Measurements from ENCODE around the gene GPS2. TPM values are rescaled to one million over a fixed set of nuclear protein-coding genes. Genes with fewer than 3 reads are reported as not detected.

The GPS2 gene
- total and polyA plus RNA-seq, 2 experiments from 2014 or later: 83.4 to 122 TPM

DNA sequence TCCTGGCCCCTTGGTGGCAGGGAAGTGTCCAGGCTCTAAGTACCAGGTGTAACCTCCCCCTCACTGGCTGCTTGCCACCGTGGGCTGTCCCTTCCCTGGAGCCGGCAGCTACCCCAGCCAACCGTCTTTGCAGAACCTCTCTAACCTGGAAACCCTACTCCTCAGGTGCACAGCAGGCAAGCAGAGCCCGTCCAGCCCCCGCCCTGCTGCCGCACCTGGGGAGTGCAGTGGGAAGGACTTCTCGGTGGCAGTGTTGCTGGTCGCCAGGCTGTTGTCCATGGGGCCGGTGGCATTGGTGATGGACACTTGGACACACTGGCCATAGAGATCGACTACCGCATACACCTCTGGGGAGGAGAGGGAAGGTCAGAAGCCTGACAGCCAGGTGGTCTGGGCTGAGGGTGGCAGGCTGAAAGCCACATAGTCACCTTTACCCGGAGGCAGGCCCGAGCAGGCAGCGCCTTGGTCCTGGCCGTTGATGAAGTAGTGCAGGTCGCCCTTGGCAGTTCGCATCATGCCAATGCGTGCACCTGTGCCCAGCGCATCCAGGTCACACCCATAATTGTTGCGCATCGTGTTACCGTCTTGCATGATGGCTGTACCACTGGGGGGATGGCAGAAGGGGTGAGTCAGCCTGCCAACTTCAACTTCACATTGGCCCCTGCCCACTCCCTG lies 7.5 kb upstream of the GPS2 start (continued):
- TF ChIP-seq, protein P1, sequence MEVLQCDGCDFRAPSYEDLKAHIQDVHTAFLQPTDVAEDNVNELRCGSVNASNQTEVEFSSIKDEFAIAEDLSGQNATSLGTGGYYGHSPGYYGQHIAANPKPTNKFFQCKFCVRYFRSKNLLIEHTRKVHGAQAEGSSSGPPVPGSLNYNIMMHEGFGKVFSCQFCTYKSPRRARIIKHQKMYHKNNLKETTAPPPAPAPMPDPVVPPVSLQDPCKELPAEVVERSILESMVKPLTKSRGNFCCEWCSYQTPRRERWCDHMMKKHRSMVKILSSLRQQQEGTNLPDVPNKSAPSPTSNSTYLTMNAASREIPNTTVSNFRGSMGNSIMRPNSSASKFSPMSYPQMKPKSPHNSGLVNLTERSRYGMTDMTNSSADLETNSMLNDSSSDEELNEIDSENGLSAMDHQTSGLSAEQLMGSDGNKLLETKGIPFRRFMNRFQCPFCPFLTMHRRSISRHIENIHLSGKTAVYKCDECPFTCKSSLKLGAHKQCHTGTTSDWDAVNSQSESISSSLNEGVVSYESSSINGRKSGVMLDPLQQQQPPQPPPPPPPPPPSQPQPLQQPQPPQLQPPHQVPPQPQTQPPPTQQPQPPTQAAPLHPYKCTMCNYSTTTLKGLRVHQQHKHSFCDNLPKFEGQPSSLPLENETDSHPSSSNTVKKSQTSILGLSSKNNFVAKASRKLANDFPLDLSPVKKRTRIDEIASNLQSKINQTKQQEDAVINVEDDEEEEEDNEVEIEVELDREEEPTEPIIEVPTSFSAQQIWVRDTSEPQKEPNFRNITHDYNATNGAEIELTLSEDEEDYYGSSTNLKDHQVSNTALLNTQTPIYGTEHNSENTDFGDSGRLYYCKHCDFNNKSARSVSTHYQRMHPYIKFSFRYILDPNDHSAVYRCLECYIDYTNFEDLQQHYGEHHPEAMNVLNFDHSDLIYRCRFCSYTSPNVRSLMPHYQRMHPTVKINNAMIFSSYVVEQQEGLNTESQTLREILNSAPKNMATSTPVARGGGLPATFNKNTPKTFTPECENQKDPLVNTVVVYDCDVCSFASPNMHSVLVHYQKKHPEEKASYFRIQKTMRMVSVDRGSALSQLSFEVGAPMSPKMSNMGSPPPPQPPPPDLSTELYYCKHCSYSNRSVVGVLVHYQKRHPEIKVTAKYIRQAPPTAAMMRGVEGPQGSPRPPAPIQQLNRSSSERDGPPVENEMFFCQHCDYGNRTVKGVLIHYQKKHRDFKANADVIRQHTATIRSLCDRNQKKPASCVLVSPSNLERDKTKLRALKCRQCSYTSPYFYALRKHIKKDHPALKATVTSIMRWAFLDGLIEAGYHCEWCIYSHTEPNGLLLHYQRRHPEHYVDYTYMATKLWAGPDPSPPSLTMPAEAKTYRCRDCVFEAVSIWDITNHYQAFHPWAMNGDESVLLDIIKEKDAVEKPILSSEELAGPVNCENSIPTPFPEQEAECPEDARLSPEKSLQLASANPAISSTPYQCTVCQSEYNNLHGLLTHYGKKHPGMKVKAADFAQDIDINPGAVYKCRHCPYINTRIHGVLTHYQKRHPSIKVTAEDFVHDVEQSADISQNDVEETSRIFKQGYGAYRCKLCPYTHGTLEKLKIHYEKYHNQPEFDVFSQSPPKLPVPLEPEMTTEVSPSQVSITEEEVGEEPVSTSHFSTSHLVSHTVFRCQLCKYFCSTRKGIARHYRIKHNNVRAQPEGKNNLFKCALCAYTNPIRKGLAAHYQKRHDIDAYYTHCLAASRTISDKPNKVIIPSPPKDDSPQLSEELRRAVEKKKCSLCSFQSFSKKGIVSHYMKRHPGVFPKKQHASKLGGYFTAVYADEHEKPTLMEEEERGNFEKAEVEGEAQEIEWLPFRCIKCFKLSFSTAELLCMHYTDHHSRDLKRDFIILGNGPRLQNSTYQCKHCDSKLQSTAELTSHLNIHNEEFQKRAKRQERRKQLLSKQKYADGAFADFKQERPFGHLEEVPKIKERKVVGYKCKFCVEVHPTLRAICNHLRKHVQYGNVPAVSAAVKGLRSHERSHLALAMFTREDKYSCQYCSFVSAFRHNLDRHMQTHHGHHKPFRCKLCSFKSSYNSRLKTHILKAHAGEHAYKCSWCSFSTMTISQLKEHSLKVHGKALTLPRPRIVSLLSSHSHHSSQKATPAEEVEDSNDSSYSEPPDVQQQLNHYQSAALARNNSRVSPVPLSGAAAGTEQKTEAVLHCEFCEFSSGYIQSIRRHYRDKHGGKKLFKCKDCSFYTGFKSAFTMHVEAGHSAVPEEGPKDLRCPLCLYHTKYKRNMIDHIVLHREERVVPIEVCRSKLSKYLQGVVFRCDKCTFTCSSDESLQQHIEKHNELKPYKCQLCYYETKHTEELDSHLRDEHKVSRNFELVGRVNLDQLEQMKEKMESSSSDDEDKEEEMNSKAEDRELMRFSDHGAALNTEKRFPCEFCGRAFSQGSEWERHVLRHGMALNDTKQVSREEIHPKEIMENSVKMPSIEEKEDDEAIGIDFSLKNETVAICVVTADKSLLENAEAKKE (CRISPR knock-in tag; IDR thresholded peaks at IDR 0.05): no peak
- no peak for TF ChIP-seq NANOG (IDR thresholded peaks at IDR 0.05; ENCODE audit: borderline replicate concordance)
- TF ChIP-seq POLR2AphosphoS5 (IDR thresholded peaks at IDR 0.05; ENCODE audit: low read depth): no peak
- no peak for TF ChIP-seq EZH2phosphoT487 (IDR thresholded peaks at IDR 0.05; ENCODE audit: unreplicated experiment)
- no peak for TF ChIP-seq ZNF331 (CRISPR knock-in tag; IDR thresholded peaks at IDR 0.05; ENCODE audit: low read depth)
- no peak for TF ChIP-seq CTCF (conservative IDR thresholded peaks at IDR 0.05; ENCODE audit: low read depth in 2 of 2)
- no peak for TF ChIP-seq JUNB (IDR thresholded peaks at IDR 0.05; ENCODE audit: unreplicated experiment)
- TF ChIP-seq ZNF114 (CRISPR knock-in tag; IDR thresholded peaks at IDR 0.05): no peak
- TF ChIP-seq, protein P2, sequence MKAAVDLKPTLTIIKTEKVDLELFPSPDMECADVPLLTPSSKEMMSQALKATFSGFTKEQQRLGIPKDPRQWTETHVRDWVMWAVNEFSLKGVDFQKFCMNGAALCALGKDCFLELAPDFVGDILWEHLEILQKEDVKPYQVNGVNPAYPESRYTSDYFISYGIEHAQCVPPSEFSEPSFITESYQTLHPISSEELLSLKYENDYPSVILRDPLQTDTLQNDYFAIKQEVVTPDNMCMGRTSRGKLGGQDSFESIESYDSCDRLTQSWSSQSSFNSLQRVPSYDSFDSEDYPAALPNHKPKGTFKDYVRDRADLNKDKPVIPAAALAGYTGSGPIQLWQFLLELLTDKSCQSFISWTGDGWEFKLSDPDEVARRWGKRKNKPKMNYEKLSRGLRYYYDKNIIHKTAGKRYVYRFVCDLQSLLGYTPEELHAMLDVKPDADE (IDR thresholded peaks at IDR 0.05): no peak
